Astrocyte of the spinal cord (primary cell): ENCODE data around the gene GLS.

Source experiments
- DNase-seq: peaks from one replicate; pipeline ENCODE4 v3.0.0; 2011; ENCODE audit warnings: low read depth, low spot score
- H3K4me3 ChIP-seq: 2 replicates; pipeline ENCODE4 v1.5.1; 2011; ENCODE audit warnings: low read depth, mild to moderate bottlenecking, low read length, moderate library complexity
- in situ Hi-C: cut with HindIII; loops from 2 replicates; pipeline ENCODE4 v1.10.0; 2017; ENCODE audit warnings: low sequenced_read_pairs
- TF ChIP-seq, protein P1 (sequence below): IDR thresholded peaks from 2 replicates; pipeline ENCODE4 v1.5.1; 2012; ENCODE audit warnings: low read depth, mild to moderate bottlenecking, low read length, inconsistent platforms

GLS gene

DNA sequence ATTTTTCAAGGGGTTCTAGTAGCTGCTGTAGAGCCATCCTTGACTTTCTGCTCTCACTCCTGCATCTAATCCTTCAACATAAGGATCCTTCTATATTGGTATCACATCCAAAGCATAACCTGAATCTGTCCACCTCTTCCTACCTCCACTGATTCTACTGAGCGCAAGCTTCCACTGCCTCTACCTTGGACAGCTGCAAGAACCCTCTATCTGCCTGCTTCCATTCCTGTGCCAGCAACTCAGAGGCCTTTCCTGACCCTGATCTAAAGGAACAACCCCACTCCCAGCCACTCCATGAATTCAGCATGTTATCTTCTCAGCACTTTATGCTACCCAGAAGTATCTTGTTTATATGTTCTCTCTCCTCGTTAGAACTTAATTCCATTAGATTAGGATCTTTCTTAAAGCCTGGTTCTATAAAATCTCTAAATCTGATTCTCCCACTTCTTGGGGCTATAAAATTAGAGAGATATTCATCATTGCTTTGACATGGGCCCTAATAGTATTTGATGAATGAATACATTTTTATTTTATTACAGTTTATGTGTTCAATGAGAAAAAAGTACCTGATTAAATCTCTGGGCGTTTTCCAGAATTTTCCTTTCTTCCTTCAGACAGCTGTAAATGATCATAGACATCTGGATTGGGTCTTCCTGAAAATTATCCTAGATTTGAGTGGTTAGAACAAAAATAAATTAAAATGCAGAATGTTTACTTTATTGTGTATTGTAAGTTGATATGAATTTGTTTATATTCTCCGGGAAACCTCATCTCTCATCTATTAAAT lies 126.6 kb downstream of the GLS start:
- TF ChIP-seq, protein P1, sequence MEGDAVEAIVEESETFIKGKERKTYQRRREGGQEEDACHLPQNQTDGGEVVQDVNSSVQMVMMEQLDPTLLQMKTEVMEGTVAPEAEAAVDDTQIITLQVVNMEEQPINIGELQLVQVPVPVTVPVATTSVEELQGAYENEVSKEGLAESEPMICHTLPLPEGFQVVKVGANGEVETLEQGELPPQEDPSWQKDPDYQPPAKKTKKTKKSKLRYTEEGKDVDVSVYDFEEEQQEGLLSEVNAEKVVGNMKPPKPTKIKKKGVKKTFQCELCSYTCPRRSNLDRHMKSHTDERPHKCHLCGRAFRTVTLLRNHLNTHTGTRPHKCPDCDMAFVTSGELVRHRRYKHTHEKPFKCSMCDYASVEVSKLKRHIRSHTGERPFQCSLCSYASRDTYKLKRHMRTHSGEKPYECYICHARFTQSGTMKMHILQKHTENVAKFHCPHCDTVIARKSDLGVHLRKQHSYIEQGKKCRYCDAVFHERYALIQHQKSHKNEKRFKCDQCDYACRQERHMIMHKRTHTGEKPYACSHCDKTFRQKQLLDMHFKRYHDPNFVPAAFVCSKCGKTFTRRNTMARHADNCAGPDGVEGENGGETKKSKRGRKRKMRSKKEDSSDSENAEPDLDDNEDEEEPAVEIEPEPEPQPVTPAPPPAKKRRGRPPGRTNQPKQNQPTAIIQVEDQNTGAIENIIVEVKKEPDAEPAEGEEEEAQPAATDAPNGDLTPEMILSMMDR = no peak
- H3K4me3 ChIP-seq = no peak overlapping the region
- DNase-seq = no peak
- in situ Hi-C loops = no loop called here

DNA sequence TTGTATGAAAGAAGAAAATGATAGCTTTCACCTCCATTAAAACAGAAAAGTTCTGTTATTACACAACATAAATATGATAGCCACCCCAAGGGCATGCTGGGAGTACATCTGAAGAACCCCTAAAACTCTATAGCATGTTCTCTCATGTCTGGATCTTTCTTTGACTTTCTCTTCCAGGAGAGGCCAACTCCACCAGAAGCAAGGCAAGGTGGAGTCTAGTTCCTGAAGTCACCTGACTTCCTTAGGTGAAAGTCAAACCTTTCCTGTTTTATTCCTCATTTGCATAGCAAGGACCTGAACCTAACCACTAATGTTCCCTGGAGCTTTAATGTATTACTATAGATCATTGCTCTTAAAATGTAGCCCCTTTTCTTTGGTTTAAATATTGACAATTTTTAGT lies 127.7 kb downstream of the GLS start:
- in situ Hi-C loops = no loop called here
- TF ChIP-seq, protein P1 = no peak

DNA sequence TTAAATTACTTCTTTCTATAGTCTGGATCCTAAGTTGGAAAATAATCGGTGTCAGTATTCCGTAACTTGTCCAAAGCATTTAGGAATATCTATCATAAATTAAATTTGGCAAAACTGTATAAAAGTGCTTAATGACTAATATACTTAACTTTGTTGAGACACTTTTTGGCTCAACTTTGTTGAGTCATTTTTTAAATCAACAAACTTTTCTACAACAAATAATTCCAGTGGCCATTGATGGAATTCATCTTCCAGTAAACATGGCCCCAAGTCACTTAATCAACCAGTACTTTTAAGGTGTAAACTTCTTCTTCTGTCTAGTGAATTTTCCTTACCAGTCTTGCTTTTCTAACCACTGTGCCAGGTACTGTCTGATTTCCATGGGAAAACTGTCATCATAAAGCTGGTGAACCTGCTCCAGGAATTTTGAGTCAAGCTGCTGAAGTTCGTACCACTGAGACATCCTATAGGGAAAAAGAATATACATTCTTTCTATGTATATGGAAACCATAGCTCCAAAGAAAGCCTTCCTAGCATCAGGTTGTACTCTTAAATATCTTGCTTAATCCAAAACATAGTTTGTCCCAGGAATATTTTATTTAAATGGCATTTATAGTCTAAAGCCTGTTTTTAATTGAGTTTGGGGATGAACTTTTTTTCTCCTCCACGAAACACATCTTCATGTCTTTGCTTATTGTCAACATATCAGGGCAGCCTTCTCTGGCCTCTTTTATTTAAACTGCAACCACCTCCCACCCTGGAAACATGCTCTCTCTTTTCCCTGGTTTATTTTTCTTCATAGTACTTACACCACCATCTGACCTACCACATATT lies 129.1 kb downstream of the GLS start:
- in situ Hi-C loops = no loop called here
- DNase-seq = no peak
- TF ChIP-seq, protein P1 = no peak
- H3K4me3 ChIP-seq = no peak overlapping the region

More for the DNA sequence above, 127.7 kb downstream of the GLS start:
- H3K4me3 ChIP-seq = no peak overlapping the region
- no peak for DNase-seq

DNA sequence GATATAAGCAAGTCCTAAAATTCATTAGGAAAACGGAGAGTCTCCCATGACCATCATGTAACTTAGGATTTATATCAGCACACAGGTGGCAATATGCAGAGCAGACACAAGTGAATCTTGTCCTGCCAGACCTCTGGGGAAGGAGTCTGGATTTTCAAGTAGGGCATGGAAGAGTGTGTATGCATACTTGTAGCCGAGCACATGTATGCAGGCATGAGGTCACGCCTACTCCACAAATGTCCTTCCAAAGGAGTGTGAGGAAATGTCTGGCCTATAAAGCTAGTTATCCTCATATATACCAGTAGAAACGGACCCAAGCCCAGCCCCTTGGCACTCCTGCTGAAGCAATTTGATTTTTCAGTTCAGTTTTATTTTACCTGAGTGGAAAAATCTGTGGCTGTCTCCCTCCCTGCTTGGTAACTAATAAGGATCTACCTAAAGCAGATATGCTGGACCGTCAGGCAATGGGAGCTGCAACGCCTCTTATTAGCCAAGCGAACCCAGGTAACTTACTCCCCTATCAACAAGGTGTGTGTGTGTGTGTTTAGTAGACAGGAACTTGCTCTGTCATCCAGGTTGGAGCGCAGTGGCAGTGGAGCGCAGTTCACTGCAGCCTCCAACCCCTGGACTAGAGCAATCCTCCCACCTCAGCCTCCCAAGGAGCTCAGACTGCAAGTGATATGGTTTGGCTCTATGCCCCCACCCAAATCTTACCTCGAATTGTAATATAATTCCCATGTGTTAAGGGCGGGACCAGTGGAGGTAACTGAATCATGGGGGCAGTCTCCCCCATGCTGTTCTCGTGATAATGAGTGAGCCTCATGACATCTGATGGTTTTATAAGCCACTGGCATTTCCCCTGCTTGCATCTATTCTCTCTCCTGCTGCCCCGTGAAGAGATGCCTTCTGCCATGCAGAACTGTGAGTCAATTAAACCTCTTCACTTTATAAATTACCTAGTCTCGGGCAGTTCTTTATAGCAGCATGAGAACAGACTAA lies 130.6 kb downstream of the GLS start:
- no peak overlapping the region for H3K4me3 ChIP-seq
- in situ Hi-C loops = no loop called here
- TF ChIP-seq, protein P1 = no peak
- no peak for DNase-seq

DNA sequence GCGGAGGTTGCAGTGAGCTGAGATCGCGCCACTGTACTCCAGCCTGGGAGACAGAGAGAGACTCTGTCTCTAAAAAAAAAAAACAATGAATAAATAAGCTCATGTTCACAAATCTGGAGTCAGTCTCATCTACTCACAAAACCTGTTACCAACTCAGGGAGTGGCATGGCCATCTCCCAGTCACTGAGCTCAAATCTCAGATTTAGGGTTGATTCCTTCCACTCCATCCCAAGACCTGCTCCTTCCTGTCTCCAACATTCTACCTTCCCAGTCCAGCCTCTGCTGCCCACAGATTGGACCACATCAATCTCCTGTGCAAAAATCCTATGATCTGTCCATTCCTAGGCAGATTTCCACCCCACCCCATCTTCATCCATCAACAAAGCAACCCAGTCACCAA lies 131.7 kb downstream of the GLS start:
- no peak for DNase-seq
- no peak overlapping the region for H3K4me3 ChIP-seq
- in situ Hi-C loops = no loop called here
- TF ChIP-seq, protein P1 = no peak
